PC-3 (cell line): ENCODE data around the gene CROCC2. TPM values are rescaled to one million over a fixed set of nuclear protein-coding genes. Genes with fewer than 3 reads are reported as not detected.

ENCODE experiments used
- ATAC-seq: fragments of 200-7000 bp; cut with Tn5 transposase; 2 replicates; pipeline ENCODE4 v1.9.1; 2020; ENCODE audit warnings: mild to moderate bottlenecking, moderate library complexity
- BruUV-seq: library from RNA; stranded (reverse); fragments of 400-500 nt; replicated peaks from 2 replicates; lab custom pipeline; 2021; lab: Mats Ljungman, UMichigan
- CTCF ChIA-PET: fragments of 300-600 bp; sonication (Branson Sonifier 250); formaldehyde crosslinking; loops from one replicate; lab custom pipeline; 2022; ENCODE audit warnings: antibody characterized with exemption; lab: Charles Lee
- POLR2A ChIA-PET: fragments of 300-600 bp; sonication (Branson Sonifier 250); formaldehyde crosslinking; loops from one replicate; lab custom pipeline; 2022; ENCODE audit warnings: antibody characterized with exemption; ENCODE audit not compliant: unreplicated experiment; lab: Charles Lee
- DNase-seq: peaks from one replicate; pipeline ENCODE4 v3.0.0-alpha.2; 2015
- H2AFZ ChIP-seq: fragments of 300-600 bp; sonication (generic); 2 replicates; pipeline ENCODE4 v1.6.0; 2016; ENCODE audit warnings: antibody characterized with exemption, low read length
- H3F3A ChIP-seq: fragments of 300-600 bp; sonication (generic); one replicate; pipeline ENCODE4 v1.6.0; 2017; ENCODE audit warnings: antibody characterized with exemption, low read length, control low read depth, mild to moderate bottlenecking; ENCODE audit not compliant: unreplicated experiment
- H3K27ac ChIP-seq: fragments of 300-600 bp; sonication (generic); 2 replicates; pipeline ENCODE4 v1.5.1; 2016; ENCODE audit warnings: mild to moderate bottlenecking, low read length
- H3K27me3 ChIP-seq: fragments of 300-600 bp; sonication (generic); 2 replicates; pipeline ENCODE4 v1.6.1; 2016; ENCODE audit warnings: low read length, mixed read lengths
- H3K36me3 ChIP-seq: fragments of 300-600 bp; sonication (generic); 2 replicates; pipeline ENCODE4 v1.6.1; 2016; ENCODE audit warnings: low read depth, mixed run types, low read length, mixed read lengths
- H3K4me1 ChIP-seq: fragments of 300-600 bp; sonication (generic); 2 replicates; pipeline ENCODE4 v1.5.1; 2016; ENCODE audit warnings: low read length; ENCODE audit not compliant: insufficient read depth
- H3K4me2 ChIP-seq: fragments of 300-600 bp; sonication (generic); 2 replicates; pipeline ENCODE4 v1.6.0; 2016; ENCODE audit warnings: low read length
- H3K4me3 ChIP-seq: fragments of 300-600 bp; sonication (generic); 2 replicates; pipeline ENCODE4 v1.5.1; 2016; ENCODE audit warnings: mild to moderate bottlenecking, low read length, mixed read lengths
- H3K79me2 ChIP-seq: fragments of 300-600 bp; sonication (generic); 2 replicates; pipeline ENCODE4 v1.6.1; 2017; ENCODE audit warnings: low read length, mixed read lengths
- H3K9ac ChIP-seq: fragments of 300-600 bp; sonication (generic); 2 replicates; pipeline ENCODE4 v1.6.0; 2016; ENCODE audit warnings: mild to moderate bottlenecking, low read length
- H3K9me2 ChIP-seq: fragments of 300-600 bp; sonication (generic); replicated peaks from 2 replicates; pipeline ENCODE4 v1.6.1; 2016; ENCODE audit warnings: mixed run types, low read length, mixed read lengths
- H3K9me3 ChIP-seq: fragments of 300-600 bp; sonication (generic); 2 replicates; pipeline ENCODE4 v1.6.1; 2016; ENCODE audit warnings: low read length, mixed read lengths
- H4K20me1 ChIP-seq: fragments of 300-600 bp; sonication (generic); 2 replicates; pipeline ENCODE4 v1.6.1; 2016; ENCODE audit warnings: low read length, mixed read lengths
- EZH2 ChIP-seq: fragments of 300-600 bp; sonication (generic); IDR thresholded peaks from one replicate; pipeline ENCODE4 v1.6.1; 2017; ENCODE audit warnings: antibody characterized with exemption, mild to moderate bottlenecking, low read length; ENCODE audit not compliant: unreplicated experiment
- EZH2phosphoT487 ChIP-seq: fragments of 300-600 bp; sonication (generic); IDR thresholded peaks from 2 replicates; pipeline ENCODE4 v1.6.1; 2018; ENCODE audit warnings: mild to moderate bottlenecking, antibody characterized with exemption, low read length, borderline replicate concordance
- intact Hi-C: fragments of 100-400 bp; cut with micrococcal nuclease; formaldehyde crosslinking; loops from 2 replicates; pipeline ENCODE4 v1.9.0; 2023
- total RNA-seq: library from RNA; depleted of rRNA; stranded (reverse); fragments of >200 nt; gene quantifications from 2 replicates; pipeline ENCODE4 v1.2.3, GENCODE V29; 2014
- TF ChIP-seq, protein P1 (sequence below): fragments of 300-600 bp; sonication (generic); conservative IDR thresholded peaks from 2 replicates; pipeline ENCODE4 v1.5.1; 2017; ENCODE audit warnings: antibody characterized with exemption, low read depth, mild to moderate bottlenecking, low read length

The CROCC2 gene
- total RNA-seq, 1 experiment from 2014 or later = not detected

- H3K36me3 ChIP-seq = no peaks in the 10 kb centered on the region; the same call in 1 of the 2 replicates
- no peaks in the 10 kb centered on the region for H3K27me3 ChIP-seq
- H3F3A ChIP-seq = no peaks in the 10 kb centered on the region
- TF ChIP-seq EZH2phosphoT487 = no peak
- TF ChIP-seq EZH2 = no peak
- TF ChIP-seq, protein P1, sequence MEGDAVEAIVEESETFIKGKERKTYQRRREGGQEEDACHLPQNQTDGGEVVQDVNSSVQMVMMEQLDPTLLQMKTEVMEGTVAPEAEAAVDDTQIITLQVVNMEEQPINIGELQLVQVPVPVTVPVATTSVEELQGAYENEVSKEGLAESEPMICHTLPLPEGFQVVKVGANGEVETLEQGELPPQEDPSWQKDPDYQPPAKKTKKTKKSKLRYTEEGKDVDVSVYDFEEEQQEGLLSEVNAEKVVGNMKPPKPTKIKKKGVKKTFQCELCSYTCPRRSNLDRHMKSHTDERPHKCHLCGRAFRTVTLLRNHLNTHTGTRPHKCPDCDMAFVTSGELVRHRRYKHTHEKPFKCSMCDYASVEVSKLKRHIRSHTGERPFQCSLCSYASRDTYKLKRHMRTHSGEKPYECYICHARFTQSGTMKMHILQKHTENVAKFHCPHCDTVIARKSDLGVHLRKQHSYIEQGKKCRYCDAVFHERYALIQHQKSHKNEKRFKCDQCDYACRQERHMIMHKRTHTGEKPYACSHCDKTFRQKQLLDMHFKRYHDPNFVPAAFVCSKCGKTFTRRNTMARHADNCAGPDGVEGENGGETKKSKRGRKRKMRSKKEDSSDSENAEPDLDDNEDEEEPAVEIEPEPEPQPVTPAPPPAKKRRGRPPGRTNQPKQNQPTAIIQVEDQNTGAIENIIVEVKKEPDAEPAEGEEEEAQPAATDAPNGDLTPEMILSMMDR = no peak
- H3K79me2 ChIP-seq = no peaks in the 10 kb centered on the region
- H3K4me3 ChIP-seq = no peak overlapping the region
- no peak overlapping the region for H3K9ac ChIP-seq
- no peak overlapping the region for H2AFZ ChIP-seq
- intact Hi-C loops = no loop called here
- no peak overlapping the region for H3K4me2 ChIP-seq
- no peak overlapping the region for H3K27ac ChIP-seq
- no peaks in the 10 kb centered on the region for H4K20me1 ChIP-seq
- peaks cover 15% of the 10 kb centered on the region for H3K9me3 ChIP-seq
- H3K9me2 ChIP-seq = no peaks in the 10 kb centered on the region
- ChIA-PET CTCF (no interaction called here), POLR2A (no interaction called here)
- peaks cover 9% of the 10 kb centered on the region for H3K4me1 ChIP-seq
- ATAC-seq (no peak), DNase-seq (no peak)
- no TSS peak for BruUV-seq
Observed at GRCh38 chr2:241008711-241009121, 102.6 kb downstream of the CROCC2 start.

- ATAC-seq (no peak), DNase-seq (no peak)
- intact Hi-C loops = no loop called here
- Histone ChIP-seq H3K9ac (no peak overlapping the region), H2AFZ (no peak overlapping the region; the same call in 1 of the 2 replicates), H3K4me3 (no peak overlapping the region), H3K9me3 (peaks cover 11% of the 10 kb centered on the region), H3K4me1 (peaks cover 9% of the 10 kb centered on the region), H3K79me2 (no peaks in the 10 kb centered on the region), H3K27ac (no peak overlapping the region), H4K20me1 (no peaks in the 10 kb centered on the region), H3K9me2 (no peaks in the 10 kb centered on the region), H3K36me3 (no peaks in the 10 kb centered on the region; the same call in 1 of the 2 replicates), H3K4me2 (peak overlapping the region; percentile 75; the same call in 1 of the 2 replicates), H3F3A (no peaks in the 10 kb centered on the region), H3K27me3 (no peaks in the 10 kb centered on the region)
- no peak for TF ChIP-seq EZH2phosphoT487
- ChIA-PET POLR2A (no interaction called here), CTCF (no interaction called here)
- no TSS peak for BruUV-seq
Observed at GRCh38 chr2:241009191-241009590, 103.1 kb downstream of the CROCC2 start.

GRCh38 chr2:241009601-241010530, 103.7 kb downstream of the CROCC2 start:
- no peaks in the 10 kb centered on the region for H3K27me3 ChIP-seq
- H3K4me3 ChIP-seq = peak overlapping the region; percentile 52
- H3K36me3 ChIP-seq = no peaks in the 10 kb centered on the region
- no peaks in the 10 kb centered on the region for H3K79me2 ChIP-seq
- peaks cover 9% of the 10 kb centered on the region for H3K4me1 ChIP-seq
- no peaks in the 10 kb centered on the region for H3F3A ChIP-seq
- TF ChIP-seq EZH2phosphoT487 (no peak), EZH2 (no peak)
- TF ChIP-seq, protein P1 = no peak
- DNase-seq (peak; percentile 48), ATAC-seq (peak; percentile 78)
- peak overlapping the region; percentile 75 for H3K4me2 ChIP-seq
- POLR2A ChIA-PET = no interaction called here
- peak overlapping the region; percentile 7 for H3K27ac ChIP-seq
- H2AFZ ChIP-seq = peak overlapping the region; percentile 61
- H3K9me2 ChIP-seq = no peaks in the 10 kb centered on the region
- H3K9me3 ChIP-seq = peaks cover 10% of the 10 kb centered on the region; the same call in 1 of the 2 replicates
- CTCF ChIA-PET = no interaction called here
- no peaks in the 10 kb centered on the region for H4K20me1 ChIP-seq
- intact Hi-C loops = no loop called here
- BruUV-seq = no TSS peak
- H3K9ac ChIP-seq = 0 out of 2 replicates have a peak overlapping the region, but pooled peaks have one; percentile 0
